Measurements from ENCODE around the gene KIF16B. TPM values are rescaled to one million over a fixed set of nuclear protein-coding genes. Genes with fewer than 3 reads are reported as not detected.

Gene KIF16B
- total RNA-seq, 1 experiment from 2014 or later, result 7.6 TPM

GRCh38 chr20:16580620-16581019 lies 7.4 kb upstream of the KIF16B start (continued):
- TF ChIP-seq ZNF532 (CRISPR knock-in tag; IDR thresholded peaks at IDR 0.05; ENCODE audit: borderline replicate concordance) (no peak), FOXP4 (CRISPR knock-in tag; IDR thresholded peaks at IDR 0.05) (no peak), RELA (CRISPR knock-in tag; IDR thresholded peaks at IDR 0.05; ENCODE audit: borderline replicate concordance) (no peak), E2F5 (CRISPR knock-in tag; IDR thresholded peaks at IDR 0.05) (no peak), ZNF423 (CRISPR knock-in tag; IDR thresholded peaks at IDR 0.05) (no peak), ZMAT4 (CRISPR knock-in tag; IDR thresholded peaks at IDR 0.05) (no peak), ERG (CRISPR knock-in tag; IDR thresholded peaks at IDR 0.05) (no peak), GTF2I (CRISPR knock-in tag; conservative IDR thresholded peaks at IDR 0.05) (no peak)

GRCh38 chr20:16580147-16580546 lies 6.9 kb upstream of the KIF16B start:
- H3K36me3 Mint-ChIP-seq, result no peaks in the 10 kb centered on the region
- DNase-seq (ENCODE audit: low spot score) (no peak), ATAC-seq (no peak)
- POLR2A ChIA-PET, result no interaction called here
- H3K27me3 Mint-ChIP-seq (ENCODE audit: low read depth), result no peaks in the 10 kb centered on the region
- CTCF ChIA-PET, result interaction anchor here (0.7 kb wide), 1 partner anchor 139 kb away, joined by 3 read pairs; no protein-coding TSS in a partner anchor
- H3K27ac Mint-ChIP-seq, result no peak overlapping the region
- no peak overlapping the region for H3K4me3 Mint-ChIP-seq
- peaks cover 22% of the 10 kb centered on the region for H3K4me1 Mint-ChIP-seq
- no peaks in the 10 kb centered on the region; the same call in 1 of the 2 replicates for H3K9me3 Mint-ChIP-seq
- TF ChIP-seq TEAD4 (CRISPR knock-in tag; IDR thresholded peaks at IDR 0.05) (no peak), PREB (CRISPR knock-in tag; IDR thresholded peaks at IDR 0.05; ENCODE audit: borderline replicate concordance) (no peak), ZNF532 (CRISPR knock-in tag; IDR thresholded peaks at IDR 0.05; ENCODE audit: borderline replicate concordance) (no peak), ESRRA (CRISPR knock-in tag; IDR thresholded peaks at IDR 0.05; ENCODE audit: borderline replicate concordance) (no peak), HMGA2 (CRISPR knock-in tag; IDR thresholded peaks at IDR 0.05) (no peak), SOX15 (CRISPR knock-in tag; IDR thresholded peaks at IDR 0.05) (no peak), E2F5 (CRISPR knock-in tag; IDR thresholded peaks at IDR 0.05) (no peak), ZNF219 (CRISPR knock-in tag; IDR thresholded peaks at IDR 0.05; ENCODE audit: borderline replicate concordance) (no peak), FOXJ3 (CRISPR knock-in tag; IDR thresholded peaks at IDR 0.05; ENCODE audit: borderline replicate concordance) (no peak), ZNF423 (CRISPR knock-in tag; IDR thresholded peaks at IDR 0.05) (no peak), ZNF425 (CRISPR knock-in tag; conservative IDR thresholded peaks at IDR 0.05) (no peak), MAX (CRISPR knock-in tag; IDR thresholded peaks at IDR 0.05) (no peak)

Data from WTC11 (cell line).